Kidney epithelial cell (primary cell): ENCODE measurements around the gene NKG7. TPM values are rescaled to one million over a fixed set of nuclear protein-coding genes. Genes with fewer than 3 reads are reported as not detected.

Source experiments
- DNase-seq: peaks from one replicate; pipeline ENCODE4 v3.0.0-alpha.2; 2010; ENCODE audit warnings: low read depth
- H3K27me3 ChIP-seq: 2 replicates; pipeline ENCODE4 v1.6.0; 2011; ENCODE audit warnings: low read length; ENCODE audit not compliant: control insufficient read depth, insufficient read depth
- H3K36me3 ChIP-seq: 2 replicates; pipeline ENCODE4 v1.5.1; 2011; ENCODE audit warnings: low read length; ENCODE audit not compliant: control insufficient read depth, insufficient read depth
- H3K4me3 ChIP-seq: 2 replicates; pipeline ENCODE4 v1.5.1; 2011; ENCODE audit warnings: low read depth, mild to moderate bottlenecking, control low read depth, low read length
- CTCF ChIP-seq: IDR thresholded peaks from 2 replicates; pipeline ENCODE4 v1.5.1; 2011; ENCODE audit warnings: mild to moderate bottlenecking, moderate library complexity, low read length, control low read depth, inconsistent platforms; ENCODE audit not compliant: insufficient read depth, poor library complexity, severe bottlenecking
- total RNA-seq: library from RNA; depleted of rRNA; stranded (reverse); fragments of >200 nt; gene quantifications from 2 replicates; pipeline ENCODE4 v1.2.3, GENCODE V29; 2015

NKG7 gene
- total RNA-seq, 1 donor from 2014 or later = not detected

GRCh38 chr19:51351266-51351990 is 21.0 kb downstream of the NKG7 start:
- DNase-seq = no peak
- TF ChIP-seq CTCF = no peak
- Histone ChIP-seq H3K4me3 (no peak overlapping the region), H3K36me3 (peaks cover 2% of the 10 kb centered on the region), H3K27me3 (no peaks in the 10 kb centered on the region)

- H3K27me3 ChIP-seq = no peaks in the 10 kb centered on the region
- no peak for TF ChIP-seq CTCF
- H3K36me3 ChIP-seq = peaks cover 2% of the 10 kb centered on the region
- H3K4me3 ChIP-seq = no peak overlapping the region
- DNase-seq = no peak
These were observed 25.1 kb downstream of the NKG7 start for GRCh38 chr19:51347209-51347928.

- H3K4me3 ChIP-seq = no peak overlapping the region
- no peak for DNase-seq
- peaks cover under 1% of the 10 kb centered on the region for H3K36me3 ChIP-seq
- TF ChIP-seq CTCF = no peak
- H3K27me3 ChIP-seq = no peaks in the 10 kb centered on the region
These were observed 25.7 kb downstream of the NKG7 start for GRCh38 chr19:51346742-51347141.

GRCh38 chr19:51345076-51345620 is 27.3 kb downstream of the NKG7 start:
- no peak overlapping the region for H3K4me3 ChIP-seq
- no peak for TF ChIP-seq CTCF
- DNase-seq = no peak
- peaks cover 12% of the 10 kb centered on the region for H3K27me3 ChIP-seq
- no peaks in the 10 kb centered on the region for H3K36me3 ChIP-seq

- no peak for DNase-seq
- Histone ChIP-seq H3K4me3 (no peak overlapping the region), H3K36me3 (no peaks in the 10 kb centered on the region), H3K27me3 (peaks cover 14% of the 10 kb centered on the region)
- no peak for TF ChIP-seq CTCF
These were observed 29.6 kb downstream of the NKG7 start for GRCh38 chr19:51342631-51343569.
